Right renal cortex interstitium (tissue), 3 donors: ENCODE measurements around the gene SHISA9. TPM values are rescaled to one million over a fixed set of nuclear protein-coding genes. Genes with fewer than 3 reads are reported as not detected.

ENCODE experiments used
- DNase-seq, 3 donors: peaks; one replicate each; pipeline ENCODE4 v3.0.0-alpha.2; 2013; ENCODE audit warnings: low read depth in 3 of 3, low spot score in 2 of 3
- polyA plus RNA-seq, 3 donors: library from polyadenylated mRNA; unstranded; fragments of 120-200 nt; gene quantifications; one replicate each; pipeline ENCODE4 v1.2.1, GENCODE V29; 2013; ENCODE audit not compliant: insufficient read length in 3 of 3

The SHISA9 gene
- polyA plus RNA-seq, 3 donors: 3.5 to 5.4 (median 4.6) TPM

- DNase-seq: no peak
Observed at GRCh38 chr16:12942861-12943260, 41.5 kb downstream of the SHISA9 start.

DNA sequence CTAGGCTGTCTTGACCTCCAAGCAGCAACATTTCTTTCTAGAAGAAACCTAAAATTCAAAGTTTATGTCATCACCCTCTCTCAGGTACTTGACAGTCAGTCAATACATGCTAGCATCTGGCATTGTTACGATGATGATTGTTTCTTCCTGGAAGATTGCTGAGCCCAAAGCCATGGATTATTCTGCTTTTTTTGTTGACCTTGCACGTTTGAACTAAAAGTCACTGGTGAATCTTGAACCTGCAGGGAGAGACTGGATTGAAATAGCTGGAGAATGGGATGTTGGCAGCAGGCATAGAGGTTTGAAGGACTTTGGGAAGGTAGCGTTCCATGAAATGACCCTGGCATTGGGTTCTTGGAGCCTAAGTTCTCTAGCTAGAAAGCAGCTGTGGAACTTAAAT is 42.9 kb downstream of the SHISA9 start:
- no peak for DNase-seq

DNA sequence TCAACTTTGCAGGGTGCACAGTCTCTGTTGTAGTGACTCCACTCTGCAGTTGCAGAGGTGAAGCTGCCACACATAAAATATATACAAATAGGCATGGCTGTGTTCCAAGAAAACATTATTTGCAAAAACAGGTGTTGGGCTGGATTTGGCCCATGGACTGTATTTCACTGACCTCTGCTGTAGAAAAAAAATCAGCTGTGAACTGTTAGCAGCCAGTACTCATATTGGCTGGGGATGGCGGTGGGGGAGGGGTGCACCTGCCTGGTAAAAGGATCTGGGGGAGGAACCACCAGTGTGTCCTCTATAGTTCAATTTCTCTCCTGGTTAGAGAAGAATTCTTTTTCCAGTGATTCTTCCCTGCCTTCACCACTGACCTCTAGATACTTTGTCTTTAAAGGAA is 50.0 kb downstream of the SHISA9 start:
- no peak for DNase-seq

GRCh38 chr16:12951976-12952375 is 50.6 kb downstream of the SHISA9 start:
- DNase-seq: no peak

DNA sequence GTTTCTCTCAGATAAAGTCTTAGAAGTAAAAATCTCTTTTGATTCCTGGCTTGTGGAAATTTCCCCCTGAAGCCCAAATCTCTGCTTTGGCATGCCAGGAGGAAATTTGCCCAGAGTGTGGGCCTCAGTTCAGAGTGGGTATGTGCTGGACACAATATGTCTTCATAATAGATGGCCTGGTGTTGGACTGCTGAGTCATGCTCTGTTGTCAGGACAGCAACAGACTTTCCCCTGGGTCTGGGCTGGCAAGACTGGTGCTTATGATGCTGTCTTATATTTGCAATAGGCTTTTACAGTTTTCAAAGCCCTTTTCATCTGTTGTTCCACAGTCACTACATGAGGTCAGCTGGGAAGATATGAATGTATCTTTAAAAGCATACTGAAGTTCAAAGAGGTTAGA is 57.0 kb downstream of the SHISA9 start:
- no peak for DNase-seq

- DNase-seq: no peak
Observed at GRCh38 chr16:12959072-12959471, 57.7 kb downstream of the SHISA9 start.

DNA sequence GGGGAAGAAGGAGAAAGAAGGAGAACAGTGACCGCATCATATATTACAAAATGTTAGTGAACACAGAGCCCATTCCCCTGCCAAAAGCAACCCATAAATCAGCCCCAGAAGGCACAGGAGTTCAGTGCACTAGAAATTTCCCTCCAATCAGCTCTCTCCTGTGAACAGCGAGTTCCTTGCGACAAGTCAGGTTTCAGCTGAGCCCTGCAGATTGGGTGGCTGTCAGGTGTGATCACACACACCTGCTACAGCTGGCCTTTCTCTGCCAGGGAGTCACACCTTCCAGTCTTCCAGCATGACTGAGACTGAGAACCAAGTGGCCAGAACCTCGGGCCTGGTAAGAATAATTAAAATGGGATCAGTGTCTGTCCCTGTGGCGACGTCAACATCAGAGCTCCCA is 60.2 kb downstream of the SHISA9 start:
- no peak for DNase-seq

- no peak for DNase-seq
Observed at GRCh38 chr16:12964461-12964860, 63.1 kb downstream of the SHISA9 start.

DNA sequence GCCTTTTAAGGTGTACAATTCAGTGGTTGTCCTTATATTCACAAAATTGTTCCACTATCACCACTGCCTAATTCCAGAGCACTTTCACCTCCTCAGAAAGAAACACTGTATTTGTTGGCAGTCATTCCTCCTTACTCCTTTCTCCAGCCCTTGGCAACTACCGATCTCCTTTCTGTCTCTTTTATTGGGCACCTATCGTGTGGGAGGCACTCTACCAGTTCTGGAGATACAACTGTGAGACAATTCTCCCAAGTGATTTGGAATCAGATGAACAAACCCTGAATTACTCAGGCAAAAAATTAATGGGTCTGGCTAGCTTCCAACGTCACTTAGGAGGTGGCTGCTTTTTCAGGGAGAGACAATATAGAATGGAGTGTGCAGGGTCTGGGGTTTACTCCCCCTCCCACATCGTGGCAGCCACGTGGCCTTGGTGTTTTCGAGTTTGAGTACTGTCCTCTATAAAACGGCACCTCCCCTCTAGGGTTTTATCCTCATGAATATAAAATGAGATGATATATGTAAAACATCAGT is 63.9 kb downstream of the SHISA9 start:
- DNase-seq: no peak

DNA sequence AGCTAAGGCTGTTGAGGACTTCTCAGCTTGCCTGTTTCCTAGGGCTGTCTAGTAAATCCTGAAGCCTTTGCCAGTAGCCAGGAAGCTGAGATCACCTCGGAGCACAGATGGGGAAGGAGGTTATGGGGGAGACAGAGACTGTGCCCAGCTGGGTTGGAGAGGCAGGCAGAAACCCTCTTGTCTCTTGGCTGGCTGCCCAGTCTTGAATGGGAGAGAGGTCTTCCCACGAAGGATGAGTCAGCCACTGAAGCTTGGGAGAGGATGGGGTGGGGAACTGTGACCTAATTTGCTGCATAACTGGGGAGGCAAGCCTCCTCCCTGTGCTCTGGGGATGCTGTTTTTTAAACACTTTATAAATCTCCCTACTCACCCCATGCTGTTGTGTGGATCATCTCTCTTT is 69.8 kb downstream of the SHISA9 start:
- no peak for DNase-seq

DNA sequence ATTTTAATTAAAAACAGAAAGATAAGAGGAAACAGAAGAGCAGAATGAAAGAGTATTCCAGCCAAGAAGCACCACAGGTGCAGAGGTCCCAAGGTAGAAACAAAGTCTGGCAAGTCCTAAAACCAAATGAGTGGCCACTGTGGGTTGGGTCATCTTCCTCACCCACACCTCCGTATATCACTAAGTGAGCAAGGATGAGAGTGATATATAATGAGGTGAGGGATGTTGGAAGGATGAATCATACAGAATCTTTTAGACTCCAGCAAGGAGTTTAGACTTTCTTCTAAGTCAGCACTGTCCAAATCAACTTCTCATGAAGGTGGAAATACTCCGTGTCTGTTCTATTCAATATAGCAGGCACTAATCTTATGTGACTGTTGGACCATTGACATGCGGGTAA is 70.8 kb downstream of the SHISA9 start:
- no peak for DNase-seq

DNA sequence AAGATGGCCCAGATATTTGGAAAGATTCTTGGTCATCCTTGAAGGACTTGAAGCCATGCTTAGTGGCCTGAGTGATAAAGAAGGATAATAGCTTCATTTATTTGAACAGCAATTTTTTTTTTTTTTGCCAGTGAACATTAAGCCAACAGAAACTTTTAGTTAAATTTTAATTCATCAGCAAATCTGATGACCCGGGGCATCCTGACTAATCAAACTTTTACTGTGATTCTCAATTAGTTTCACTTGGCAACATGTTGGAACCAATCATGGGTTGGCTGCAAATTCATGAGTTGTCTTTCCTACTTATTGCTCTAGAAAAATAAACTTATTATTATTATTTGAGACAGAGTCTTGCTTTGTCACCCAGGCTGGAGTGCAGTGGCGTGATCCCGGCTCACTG is 74.4 kb downstream of the SHISA9 start:
- DNase-seq: no peak

DNA sequence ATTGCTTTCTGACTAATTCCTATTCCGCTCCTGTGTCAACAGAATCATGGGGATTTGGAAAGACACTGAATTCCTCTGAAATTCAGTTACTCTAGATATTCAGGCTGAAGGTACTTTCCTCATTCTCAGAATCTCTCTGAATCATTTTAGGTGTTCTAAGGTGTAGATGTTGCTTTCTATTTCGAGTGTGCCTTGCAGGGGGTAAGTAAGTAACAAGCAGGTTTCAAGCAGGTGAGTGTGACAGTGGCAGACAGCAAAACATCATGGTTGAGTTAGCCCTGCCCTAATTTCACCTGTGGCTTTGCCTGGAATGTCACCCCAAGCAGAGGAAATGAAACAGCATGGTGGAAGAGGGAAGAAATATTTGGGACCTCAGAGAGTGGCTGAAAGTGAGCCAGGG is 75.1 kb downstream of the SHISA9 start:
- DNase-seq: no peak

GRCh38 chr16:12976936-12977335 is 75.5 kb downstream of the SHISA9 start:
- no peak for DNase-seq

DNA sequence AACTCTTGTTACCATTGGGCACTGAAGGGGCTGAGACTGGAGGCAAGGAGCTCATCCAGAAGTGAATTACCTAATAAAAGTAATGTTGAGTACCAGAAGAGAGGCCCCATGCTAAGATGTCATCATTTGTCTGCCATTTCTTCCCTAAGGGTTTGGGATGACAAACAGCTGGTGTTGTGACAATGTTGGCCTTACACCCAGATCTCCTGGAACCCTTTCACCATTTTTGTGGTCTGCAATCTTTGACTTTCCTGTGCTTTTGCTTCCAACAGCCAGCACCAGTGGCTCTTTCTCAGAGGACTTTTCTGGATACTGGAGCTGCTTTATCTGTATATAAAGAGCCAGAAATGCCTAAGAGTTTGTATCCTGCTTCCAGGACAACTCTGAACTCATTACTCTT is 84.1 kb downstream of the SHISA9 start:
- no peak for DNase-seq

DNA sequence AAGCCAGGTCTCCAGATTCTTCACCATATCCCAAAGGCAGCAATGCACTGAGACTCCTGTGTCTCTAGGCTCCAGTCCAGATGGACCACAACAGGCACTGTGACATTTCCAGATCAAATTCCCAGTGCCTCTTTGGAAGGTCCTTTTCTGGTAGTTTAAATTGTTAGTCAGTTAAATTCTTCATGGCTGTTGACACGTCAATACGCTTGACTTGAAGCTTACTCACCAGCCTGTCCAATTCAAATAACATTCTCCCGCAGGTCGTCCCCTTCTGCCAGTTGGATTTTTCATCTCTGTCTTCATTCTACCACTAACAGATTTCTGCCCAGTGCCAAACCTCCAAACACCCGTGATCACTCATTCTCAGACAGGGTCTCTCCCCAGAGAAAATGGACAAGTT is 86.7 kb downstream of the SHISA9 start:
- no peak for DNase-seq

GRCh38 chr16:12992066-12992465 is 90.7 kb downstream of the SHISA9 start:
- no peak for DNase-seq

GRCh38 chr16:12994402-12994801 is 93.0 kb downstream of the SHISA9 start:
- DNase-seq: no peak

- DNase-seq: no peak
Observed at GRCh38 chr16:12995721-12996372, 94.4 kb downstream of the SHISA9 start.

- peak in 1 of 3 donors; percentile 32 for DNase-seq
Observed at GRCh38 chr16:12998361-12999085, 97.1 kb downstream of the SHISA9 start.

DNA sequence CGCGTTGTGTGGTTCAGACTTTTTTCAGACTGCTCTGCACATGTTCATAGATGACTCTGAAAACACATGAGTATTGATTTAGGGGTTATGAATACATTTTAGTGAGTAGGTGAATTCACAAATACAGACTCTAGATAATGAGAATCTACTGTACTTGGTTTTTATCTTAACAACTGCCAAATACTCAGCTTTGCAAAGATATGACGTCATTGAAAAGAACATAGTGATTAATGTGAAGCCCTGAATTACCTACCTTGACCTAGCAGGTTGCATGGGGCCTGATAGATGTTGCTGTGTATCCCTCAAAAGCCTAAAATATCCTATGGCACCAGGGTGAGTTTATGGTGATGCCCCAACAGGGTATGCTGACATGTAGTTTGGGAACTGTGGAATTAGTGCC is 98.0 kb downstream of the SHISA9 start:
- DNase-seq: no peak

DNA sequence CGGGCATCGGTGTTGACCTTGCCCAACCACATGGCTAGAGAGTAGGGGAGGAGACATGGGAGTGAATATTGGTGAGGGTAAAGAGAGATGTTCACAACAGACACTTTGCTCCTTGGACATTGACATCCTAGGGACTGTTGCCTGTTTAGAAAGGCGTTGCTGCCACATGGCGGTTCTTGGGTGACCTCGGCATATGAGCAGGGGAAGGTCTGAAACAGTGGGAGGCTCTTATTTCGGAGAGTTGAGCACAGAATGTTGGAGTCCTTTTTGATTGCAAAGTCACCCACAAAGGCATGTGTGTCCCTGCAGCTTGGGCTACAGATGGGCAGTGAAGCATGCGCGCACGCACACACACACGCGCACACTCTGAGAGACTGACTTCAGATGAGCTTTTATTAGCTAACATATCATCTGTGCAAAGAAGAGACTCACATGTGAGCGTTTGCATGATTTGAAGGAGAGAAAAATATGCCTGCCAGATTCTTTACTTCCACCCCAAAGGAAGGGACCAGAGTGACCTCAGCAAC is 104.4 kb downstream of the SHISA9 start:
- no peak for DNase-seq
